IMR-90 (cell line): ENCODE data around the gene DNAJB12.
"Not testable (repeated sequence)": the region's sequence is repeated elsewhere in the genome, so short reads cannot be mapped to it uniquely, and the experiment has no call there.

ENCODE experiments used
- CTCF ChIP-seq: conservative IDR thresholded peaks from 2 replicates; pipeline ENCODE4 v1.5.1; 2012; ENCODE audit warnings: mild to moderate bottlenecking, low read depth, low read length, improper control_type of control experiment
- POLR2A ChIP-seq: IDR thresholded peaks from 2 replicates; pipeline ENCODE4 v1.6.1; 2012; ENCODE audit warnings: mild to moderate bottlenecking, low read depth, low read length
- SMC3 ChIP-seq: fragments of 150-350 bp; IDR thresholded peaks from 2 replicates; pipeline ENCODE4 v1.6.1; 2016; ENCODE audit warnings: low read depth, mild to moderate bottlenecking, antibody characterized with exemption, low read length, moderate library complexity

- not testable (repeated sequence) for TF ChIP-seq CTCF, SMC3, POLR2A
Measured at GRCh38 chr10:72384982-72385381, 30.3 kb upstream of the DNAJB12 start.
